ENCODE measurements around the gene PCK1. TPM values are rescaled to one million over a fixed set of nuclear protein-coding genes. Genes with fewer than 3 reads are reported as not detected.
A peak's percentile ranks its signal among the peaks of the same experiment; 100 is the strongest.

Gene PCK1
- total RNA-seq, 1 experiment from 2014 or later, result not detected

DNA sequence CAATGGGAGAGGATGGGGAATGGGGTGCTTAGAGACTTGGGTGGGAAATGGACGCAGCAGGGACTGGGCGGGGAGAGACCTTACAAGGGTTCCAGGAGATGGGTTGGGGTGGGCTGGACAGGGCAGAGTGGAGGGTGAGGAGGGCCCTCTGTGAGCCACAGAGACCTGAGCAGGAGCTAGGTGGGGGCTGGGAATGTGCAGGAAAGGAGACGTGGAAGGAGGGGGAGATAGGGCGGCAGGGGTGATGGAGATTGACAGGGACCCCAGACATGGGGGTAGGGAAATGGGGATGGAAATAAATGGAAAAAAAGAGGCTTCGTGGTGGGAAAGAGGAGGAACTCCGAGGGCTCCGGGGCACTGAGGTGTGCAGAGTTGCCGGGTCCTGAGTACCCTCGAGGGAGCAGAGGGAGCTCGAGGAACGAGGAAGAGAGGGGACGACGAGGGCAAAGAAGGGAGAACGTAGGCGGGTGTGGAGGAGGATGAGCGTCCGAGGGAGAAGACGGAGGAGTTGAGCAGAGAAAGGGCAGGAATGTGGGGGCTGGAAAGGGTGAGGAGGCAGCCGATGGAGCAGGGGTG is 33.9 kb upstream of the PCK1 start:
- no peaks in the 10 kb centered on the region for H3K36me3 Mint-ChIP-seq (ENCODE audit: insufficient read depth in 1 of 3, low read depth in 3 of 3)
- no peak overlapping the region for H4K8ac ChIP-seq (replicated peaks; ENCODE audit: insufficient read length, low read depth, low read length)
- no peak overlapping the region for H3K9ac ChIP-seq (ENCODE audit: extremely low read depth, insufficient read length, low read length)
- DNase-seq, result no peak
- H2BK5ac ChIP-seq (ENCODE audit: insufficient read length, low read length), result no peak overlapping the region
- no peak overlapping the region for H2BK12ac ChIP-seq (ENCODE audit: insufficient read length, low read depth, low read length)
- H3K14ac ChIP-seq (ENCODE audit: insufficient read depth, low read length), result no peak overlapping the region
- H2AFZ ChIP-seq (ENCODE audit: low read length), result no peak overlapping the region
- peak overlapping the region; percentile 24 to 85 (median 37); a peak in 2 of 7 replicates for H3K27ac Mint-ChIP-seq
- no peak overlapping the region for H3K27ac ChIP-seq (ENCODE audit: insufficient read length, low read depth, low read length)
- H3K27me3 Mint-ChIP-seq (ENCODE audit: low read depth), result peaks cover 2% of the 10 kb centered on the region; the same call in 1 of the 2 replicates
- no peak overlapping the region for H2BK20ac ChIP-seq (ENCODE audit: low read depth, low read length, poor library complexity, severe bottlenecking)
- H3K23me2 ChIP-seq (ENCODE audit: insufficient read length, low read depth, low read length, poor library complexity, severe bottlenecking), result no peaks in the 10 kb centered on the region
- H3K4me1 Mint-ChIP-seq, result peaks cover 24 to 27% of the 10 kb centered on the region in 2 experiments
- no peak overlapping the region for H3K4me3 Mint-ChIP-seq
- H3K79me2 ChIP-seq (ENCODE audit: insufficient read depth, low read length), result no peaks in the 10 kb centered on the region
- no peak overlapping the region for H3K4ac ChIP-seq (ENCODE audit: low read depth, low read length)
- H2BK15ac ChIP-seq (ENCODE audit: low read depth, low read length), result no peak overlapping the region
- no peaks in the 10 kb centered on the region; the same call in 1 of the 2 replicates for H3K4me1 ChIP-seq (ENCODE audit: insufficient read depth, low read length)
- no peak overlapping the region for H4K91ac ChIP-seq (ENCODE audit: insufficient read length, low read depth, low read length)
- no peak overlapping the region for H4K5ac ChIP-seq (ENCODE audit: insufficient read length, low read depth, low read length)
- H3K18ac ChIP-seq (ENCODE audit: insufficient read length, low read depth, low read length), result peak overlapping the region; percentile 11
- no CpG with 5 or more reads among the region's 19 CpGs for WGBS (ENCODE audit: extremely low coverage, insufficient read length, low lambda C conversion rate)
- H3K9me3 Mint-ChIP-seq, result no peaks in the 10 kb centered on the region
- no peak overlapping the region for H3K56ac ChIP-seq (ENCODE audit: insufficient read length, low read depth, low read length)
- no peaks in the 10 kb centered on the region for H3K27me3 ChIP-seq (ENCODE audit: insufficient read depth, low read length)
- no peak overlapping the region for H2BK120ac ChIP-seq (ENCODE audit: low read depth, low read length, poor library complexity, severe bottlenecking)
- no peak overlapping the region for H3K4me2 ChIP-seq (ENCODE audit: insufficient read depth, insufficient read length, low read length)
- H3K79me1 ChIP-seq (ENCODE audit: insufficient read depth, low read depth, low read length, poor library complexity, severe bottlenecking), result no peaks in the 10 kb centered on the region
- H3T11ph ChIP-seq (ENCODE audit: low read length), result no peak overlapping the region
- no peak overlapping the region for H2AK5ac ChIP-seq (ENCODE audit: insufficient read length, low read length)
- TF ChIP-seq, protein P1, sequence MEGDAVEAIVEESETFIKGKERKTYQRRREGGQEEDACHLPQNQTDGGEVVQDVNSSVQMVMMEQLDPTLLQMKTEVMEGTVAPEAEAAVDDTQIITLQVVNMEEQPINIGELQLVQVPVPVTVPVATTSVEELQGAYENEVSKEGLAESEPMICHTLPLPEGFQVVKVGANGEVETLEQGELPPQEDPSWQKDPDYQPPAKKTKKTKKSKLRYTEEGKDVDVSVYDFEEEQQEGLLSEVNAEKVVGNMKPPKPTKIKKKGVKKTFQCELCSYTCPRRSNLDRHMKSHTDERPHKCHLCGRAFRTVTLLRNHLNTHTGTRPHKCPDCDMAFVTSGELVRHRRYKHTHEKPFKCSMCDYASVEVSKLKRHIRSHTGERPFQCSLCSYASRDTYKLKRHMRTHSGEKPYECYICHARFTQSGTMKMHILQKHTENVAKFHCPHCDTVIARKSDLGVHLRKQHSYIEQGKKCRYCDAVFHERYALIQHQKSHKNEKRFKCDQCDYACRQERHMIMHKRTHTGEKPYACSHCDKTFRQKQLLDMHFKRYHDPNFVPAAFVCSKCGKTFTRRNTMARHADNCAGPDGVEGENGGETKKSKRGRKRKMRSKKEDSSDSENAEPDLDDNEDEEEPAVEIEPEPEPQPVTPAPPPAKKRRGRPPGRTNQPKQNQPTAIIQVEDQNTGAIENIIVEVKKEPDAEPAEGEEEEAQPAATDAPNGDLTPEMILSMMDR (conservative IDR thresholded peaks at IDR 0.05), result peak; percentile 43; the same call in 2 of the 3 replicates
- H4K20me1 ChIP-seq (ENCODE audit: control insufficient read depth, insufficient read depth, insufficient read length), result no peaks in the 10 kb centered on the region
- no peak overlapping the region for H3K23ac ChIP-seq (ENCODE audit: insufficient read length, low read depth, low read length)
- H3K9me3 ChIP-seq (ENCODE audit: control insufficient read depth, low read depth, low read length), result no peaks in the 10 kb centered on the region

Measured in H9 (cell line).